Measurements from ENCODE around the gene GRID2IP. TPM values are rescaled to one million over a fixed set of nuclear protein-coding genes. Genes with fewer than 3 reads are reported as not detected.
A peak's percentile ranks its signal among the peaks of the same experiment; 100 is the strongest.

Gene GRID2IP
- total RNA-seq, 1 experiment from 2014 or later: not detected

- POLR2A ChIA-PET (ENCODE audit: low non-redundant PET): interaction anchor here (0.7 kb wide), 1 partner anchor 37 kb away, joined by 4 read pairs; no protein-coding TSS in a partner anchor
- peaks cover 4% of the 10 kb centered on the region for H3K9me3 ChIP-seq (ENCODE audit: low read depth, low read length, poor library complexity, severe bottlenecking)
- no peak overlapping the region for H3K4me3 ChIP-seq (ENCODE audit: low read depth, low read length, poor library complexity, severe bottlenecking)
- intact Hi-C loops (cut with micrococcal nuclease; ENCODE audit: unreplicated experiment): no loop called here
- BruUV-seq (replicated peaks): no TSS peak
- peaks cover 14% of the 10 kb centered on the region for H3K4me1 ChIP-seq (ENCODE audit: insufficient read depth, low read length, poor library complexity, severe bottlenecking)
- H3K27ac ChIP-seq (ENCODE audit: low read depth, low read length, poor library complexity, severe bottlenecking): no peak overlapping the region
- TF ChIP-seq EZH2 (IDR thresholded peaks at IDR 0.05; ENCODE audit: borderline replicate concordance, low read depth, low read length, poor library complexity, severe bottlenecking) (no peak), CTCF (conservative IDR thresholded peaks at IDR 0.05; ENCODE audit: low read depth, low read length) (no peak)
- no peaks in the 10 kb centered on the region for H3K27me3 ChIP-seq (replicated peaks; ENCODE audit: insufficient read depth, low read depth, low read length, poor library complexity)
- CTCF ChIA-PET: no interaction called here
- no peak for DNase-seq (ENCODE audit: low spot score)
- peaks cover 10% of the 10 kb centered on the region for H3K36me3 ChIP-seq (ENCODE audit: insufficient read depth, low read length, poor library complexity, severe bottlenecking)
These were observed 64.7 kb downstream of the GRID2IP start for GRCh38 chr7:6486438-6487183.

- H3K36me3 ChIP-seq (ENCODE audit: insufficient read depth, low read length, poor library complexity, severe bottlenecking): peaks cover 20% of the 10 kb centered on the region
- peak overlapping the region; percentile 97 for H3K4me3 ChIP-seq (ENCODE audit: low read depth, low read length, poor library complexity, severe bottlenecking)
- intact Hi-C loops (cut with micrococcal nuclease; ENCODE audit: unreplicated experiment): no loop called here
- H3K4me1 ChIP-seq (ENCODE audit: insufficient read depth, low read length, poor library complexity, severe bottlenecking): peaks cover 17% of the 10 kb centered on the region
- peak overlapping the region; percentile 94 for H3K27ac ChIP-seq (ENCODE audit: low read depth, low read length, poor library complexity, severe bottlenecking)
- ChIA-PET POLR2A (ENCODE audit: low non-redundant PET) (interaction anchor here (0.6 kb wide), 1 partner anchor 185 kb away, joined by 5 read pairs; no protein-coding TSS in a partner anchor), CTCF (no interaction called here)
- DNase-seq (ENCODE audit: low spot score): no peak
- no peaks in the 10 kb centered on the region for H3K9me3 ChIP-seq (ENCODE audit: low read depth, low read length, poor library complexity, severe bottlenecking)
- TF ChIP-seq EZH2 (IDR thresholded peaks at IDR 0.05; ENCODE audit: borderline replicate concordance, low read depth, low read length, poor library complexity, severe bottlenecking) (no peak), CTCF (conservative IDR thresholded peaks at IDR 0.05; ENCODE audit: low read depth, low read length) (no peak)
- H3K27me3 ChIP-seq (replicated peaks; ENCODE audit: insufficient read depth, low read depth, low read length, poor library complexity): no peaks in the 10 kb centered on the region
- no TSS peak for BruUV-seq (replicated peaks)
These were observed 68.5 kb downstream of the GRID2IP start for GRCh38 chr7:6482743-6483119.

GRCh38 chr7:6482307-6482706 is 69.0 kb downstream of the GRID2IP start:
- intact Hi-C loops (cut with micrococcal nuclease; ENCODE audit: unreplicated experiment): no loop called here
- H3K4me1 ChIP-seq (ENCODE audit: insufficient read depth, low read length, poor library complexity, severe bottlenecking): peaks cover 17% of the 10 kb centered on the region
- no peak for DNase-seq (ENCODE audit: low spot score)
- TSS peak; percentile 48 for BruUV-seq (replicated peaks)
- H3K4me3 ChIP-seq (ENCODE audit: low read depth, low read length, poor library complexity, severe bottlenecking): peak overlapping the region; percentile 97
- H3K36me3 ChIP-seq (ENCODE audit: insufficient read depth, low read length, poor library complexity, severe bottlenecking): peaks cover 20% of the 10 kb centered on the region
- peak overlapping the region; percentile 94 for H3K27ac ChIP-seq (ENCODE audit: low read depth, low read length, poor library complexity, severe bottlenecking)
- CTCF ChIA-PET: no interaction called here
- POLR2A ChIA-PET (ENCODE audit: low non-redundant PET): interaction anchor here (0.6 kb wide), 2 partner anchors 185 to 483 kb away, joined by 4 to 5 read pairs; no protein-coding TSS in a partner anchor
- H3K27me3 ChIP-seq (replicated peaks; ENCODE audit: insufficient read depth, low read depth, low read length, poor library complexity): no peaks in the 10 kb centered on the region
- no peaks in the 10 kb centered on the region for H3K9me3 ChIP-seq (ENCODE audit: low read depth, low read length, poor library complexity, severe bottlenecking)
- no peak for TF ChIP-seq CTCF (conservative IDR thresholded peaks at IDR 0.05; ENCODE audit: low read depth, low read length)
- no peak for TF ChIP-seq EZH2 (IDR thresholded peaks at IDR 0.05; ENCODE audit: borderline replicate concordance, low read depth, low read length, poor library complexity, severe bottlenecking)
